Loucy (cell line): Measurements from ENCODE around the gene CTNNBIP1.

Experiments used
- CTCF ChIP-seq: fragments of 200-600 bp; sonication (generic); conservative IDR thresholded peaks from 2 replicates; pipeline ENCODE4 v1.5.1; 2014; ENCODE audit warnings: mild to moderate bottlenecking, antibody characterized with exemption, low read length
- EZH2phosphoT487 ChIP-seq: fragments of 200-600 bp; IDR thresholded peaks from 2 replicates; pipeline ENCODE4 v1.6.1; 2018; ENCODE audit warnings: antibody characterized with exemption, mild to moderate bottlenecking, moderate library complexity, borderline replicate concordance

- TF ChIP-seq CTCF: no peak
- TF ChIP-seq EZH2phosphoT487: no peak
Measured at GRCh38 chr1:9886092-9886742, 23.9 kb downstream of the CTNNBIP1 start.
